Activated gamma-delta T cell treated with anti-CD3 and anti-CD28 coated beads, Interleukin-2, amount 50 U/mL, for 16 hours (primary cell): ENCODE results near the gene POTEB3.
"Not testable (repeated sequence)": the region's sequence is repeated elsewhere in the genome, so short reads cannot be mapped to it uniquely, and the experiment has no call there.

Experiments used
- DNase-seq: peaks from one replicate; pipeline ENCODE4 v3.0.0-alpha.2; 2020; ENCODE audit warnings: low read depth

The POTEB3 gene

GRCh38 chr15:21440399-21440798, at the start of gene POTEB3:
Gene POTEB3 (minus strand): TSS chr15:21440499. CDS start chr15:21440011, 488 bp downstream.
- not testable (repeated sequence) for DNase-seq

- not testable (repeated sequence) for DNase-seq
These were observed 13.4 kb upstream of the POTEB3 start for GRCh38 chr15:21453683-21454082.

- not testable (repeated sequence) for DNase-seq
These were observed 11.7 kb upstream of the POTEB3 start for GRCh38 chr15:21451920-21452563.

- not testable (repeated sequence) for DNase-seq
These were observed 11.2 kb upstream of the POTEB3 start for GRCh38 chr15:21451487-21451886.

GRCh38 chr15:21407366-21407765, 32.9 kb downstream of the POTEB3 start:
- not testable (repeated sequence) for DNase-seq

GRCh38 chr15:21401531-21401930, 38.8 kb downstream of the POTEB3 start:
- not testable (repeated sequence) for DNase-seq

- not testable (repeated sequence) for DNase-seq
These were observed 41.2 kb downstream of the POTEB3 start for GRCh38 chr15:21399111-21399510.

GRCh38 chr15:21398511-21398910, 41.8 kb downstream of the POTEB3 start:
- not testable (repeated sequence) for DNase-seq

GRCh38 chr15:21397656-21398055, 42.6 kb downstream of the POTEB3 start:
- DNase-seq = not testable (repeated sequence)

- not testable (repeated sequence) for DNase-seq
These were observed 43.1 kb downstream of the POTEB3 start for GRCh38 chr15:21397186-21397585.

- DNase-seq = not testable (repeated sequence)
These were observed 54.3 kb downstream of the POTEB3 start for GRCh38 chr15:21385961-21386360.

- not testable (repeated sequence) for DNase-seq
These were observed 56.3 kb downstream of the POTEB3 start for GRCh38 chr15:21383866-21384485.

- not testable (repeated sequence) for DNase-seq
These were observed 66.6 kb downstream of the POTEB3 start for GRCh38 chr15:21373682-21374081.

GRCh38 chr15:21369177-21369576, 71.1 kb downstream of the POTEB3 start:
- DNase-seq = not testable (repeated sequence)

GRCh38 chr15:21368625-21369024, 71.7 kb downstream of the POTEB3 start:
- DNase-seq = not testable (repeated sequence)
